Fibroblast of lung (primary cell): ENCODE measurements around the gene ENOX1. TPM values are rescaled to one million over a fixed set of nuclear protein-coding genes. Genes with fewer than 3 reads are reported as not detected.

Experiments
- DNase-seq, 2 donors: peaks; one replicate each; pipeline versions ENCODE4 v3.0.0 to v3.0.0-alpha.2; 2010; ENCODE audit warnings: low read depth in 2 of 2
- H2AFZ ChIP-seq: 2 replicates; pipeline ENCODE4 v1.5.1; 2012; ENCODE audit warnings: low read length, control low read depth, inconsistent platforms
- H3K27ac ChIP-seq: 2 replicates; pipeline ENCODE4 v1.5.1; 2011; ENCODE audit warnings: low read length, control low read depth; ENCODE audit not compliant: insufficient read depth
- H3K27me3 ChIP-seq: 2 replicates; pipeline ENCODE4 v1.5.1; 2011; ENCODE audit warnings: mild to moderate bottlenecking, low read length; ENCODE audit not compliant: control insufficient read depth, insufficient read depth
- H3K36me3 ChIP-seq: 2 replicates; pipeline ENCODE4 v1.5.1; 2011; ENCODE audit warnings: low read length; ENCODE audit not compliant: control insufficient read depth, insufficient read depth
- H3K4me1 ChIP-seq: 2 replicates; pipeline ENCODE4 v1.5.1; 2011; ENCODE audit warnings: low read length; ENCODE audit not compliant: control insufficient read depth, insufficient read depth; ENCODE audit errors: extremely low read depth
- H3K4me2 ChIP-seq: 2 replicates; pipeline ENCODE4 v1.5.1; 2011; ENCODE audit warnings: low read length, control low read depth; ENCODE audit not compliant: insufficient read depth; ENCODE audit errors: extremely low read depth
- H3K4me3 ChIP-seq, 4 experiments: fragments of 200-600 bp in 1 of 4; sonication (generic) in 1 of 4; replicated peaks in 1 of 4; 2 replicates each; pipeline ENCODE4 v1.5.1; 2011 to 2016; ENCODE audit warnings: low read length in 4 of 4, low read depth in 3 of 4, mild to moderate bottlenecking in 3 of 4, control low read depth in 2 of 4, inconsistent platforms in 1 of 4, mixed read lengths in 1 of 4; ENCODE audit not compliant: insufficient read depth in 1 of 4; ENCODE audit errors: control extremely low read depth in 1 of 4
- H3K79me2 ChIP-seq: 2 replicates; pipeline ENCODE4 v1.5.1; 2012; ENCODE audit warnings: mild to moderate bottlenecking, low read length, inconsistent platforms; ENCODE audit not compliant: control insufficient read depth, insufficient read depth
- H3K9ac ChIP-seq: 2 replicates; pipeline ENCODE4 v1.5.1; 2011; ENCODE audit warnings: mild to moderate bottlenecking, low read length, control low read depth; ENCODE audit not compliant: insufficient read depth
- H3K9me3 ChIP-seq: 2 replicates; pipeline ENCODE4 v1.5.1; 2012; ENCODE audit warnings: low read depth, low read length; ENCODE audit not compliant: control insufficient read depth, insufficient read depth
- H4K20me1 ChIP-seq: 2 replicates; pipeline ENCODE4 v1.5.1; 2011; ENCODE audit warnings: low read length; ENCODE audit not compliant: control insufficient read depth, insufficient read depth; ENCODE audit errors: extremely low read depth
- EZH2 ChIP-seq: IDR thresholded peaks from 2 replicates; pipeline ENCODE4 v1.5.1; 2012; ENCODE audit warnings: low read length, control low read depth, mild to moderate bottlenecking; ENCODE audit errors: missing control alignments
- polyA plus RNA-seq, 2 donors: library from polyadenylated mRNA; depleted of rRNA in 1 of 2; stranded (reverse) in 1 of 2; unstranded in 1 of 2; fragments of >200 nt; gene quantifications; 2 replicates each; pipeline ENCODE4 v1.2.1, GENCODE V29; 2011 to 2012; ENCODE audit warnings: missing spikeins in 1 of 2
- total RNA-seq: library from RNA; depleted of rRNA; stranded (reverse); fragments of >200 nt; gene quantifications from 2 replicates; pipeline ENCODE4 v1.2.1, GENCODE V29; 2014
- TF ChIP-seq, protein P1 (sequence below), 2 donors: IDR thresholded peaks in 1 of 2; conservative IDR thresholded peaks in 1 of 2; 1 replicate in 1 of 2; 2 replicates in 1 of 2; pipeline ENCODE4 v1.5.1; 2011 to 2012; ENCODE audit warnings: low read length in 2 of 2, control low read depth in 1 of 2, inconsistent platforms in 1 of 2, low read depth in 1 of 2, mild to moderate bottlenecking in 1 of 2

ENOX1 gene
- total and polyA plus RNA-seq, 2 donors (not counting 1 experiment from before 2014, with no cell fraction given), result 3.5 to 7.6 TPM

- Histone ChIP-seq H3K27ac (no peak overlapping the region), H3K4me3 (no peak overlapping the region), H3K79me2 (no peaks in the 10 kb centered on the region), H2AFZ (no peak overlapping the region), H3K36me3 (no peaks in the 10 kb centered on the region), H3K4me2 (no peak overlapping the region), H3K9ac (no peak overlapping the region), H3K27me3 (no peaks in the 10 kb centered on the region), H3K9me3 (no peaks in the 10 kb centered on the region), H3K4me1 (no peaks in the 10 kb centered on the region), H4K20me1 (no peaks in the 10 kb centered on the region)
- no peak for DNase-seq
- TF ChIP-seq EZH2, result no peak
- TF ChIP-seq, protein P1, sequence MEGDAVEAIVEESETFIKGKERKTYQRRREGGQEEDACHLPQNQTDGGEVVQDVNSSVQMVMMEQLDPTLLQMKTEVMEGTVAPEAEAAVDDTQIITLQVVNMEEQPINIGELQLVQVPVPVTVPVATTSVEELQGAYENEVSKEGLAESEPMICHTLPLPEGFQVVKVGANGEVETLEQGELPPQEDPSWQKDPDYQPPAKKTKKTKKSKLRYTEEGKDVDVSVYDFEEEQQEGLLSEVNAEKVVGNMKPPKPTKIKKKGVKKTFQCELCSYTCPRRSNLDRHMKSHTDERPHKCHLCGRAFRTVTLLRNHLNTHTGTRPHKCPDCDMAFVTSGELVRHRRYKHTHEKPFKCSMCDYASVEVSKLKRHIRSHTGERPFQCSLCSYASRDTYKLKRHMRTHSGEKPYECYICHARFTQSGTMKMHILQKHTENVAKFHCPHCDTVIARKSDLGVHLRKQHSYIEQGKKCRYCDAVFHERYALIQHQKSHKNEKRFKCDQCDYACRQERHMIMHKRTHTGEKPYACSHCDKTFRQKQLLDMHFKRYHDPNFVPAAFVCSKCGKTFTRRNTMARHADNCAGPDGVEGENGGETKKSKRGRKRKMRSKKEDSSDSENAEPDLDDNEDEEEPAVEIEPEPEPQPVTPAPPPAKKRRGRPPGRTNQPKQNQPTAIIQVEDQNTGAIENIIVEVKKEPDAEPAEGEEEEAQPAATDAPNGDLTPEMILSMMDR (conservative IDR thresholded peaks at IDR 0.05 in 1 of 2, IDR thresholded peaks at IDR 0.05 in 1 of 2; ENCODE audit: low read depth in 1 of 2, low read length in 2 of 2), result no peak
Measured at GRCh38 chr13:43742911-43743310, 43.9 kb downstream of the ENOX1 start.

DNA sequence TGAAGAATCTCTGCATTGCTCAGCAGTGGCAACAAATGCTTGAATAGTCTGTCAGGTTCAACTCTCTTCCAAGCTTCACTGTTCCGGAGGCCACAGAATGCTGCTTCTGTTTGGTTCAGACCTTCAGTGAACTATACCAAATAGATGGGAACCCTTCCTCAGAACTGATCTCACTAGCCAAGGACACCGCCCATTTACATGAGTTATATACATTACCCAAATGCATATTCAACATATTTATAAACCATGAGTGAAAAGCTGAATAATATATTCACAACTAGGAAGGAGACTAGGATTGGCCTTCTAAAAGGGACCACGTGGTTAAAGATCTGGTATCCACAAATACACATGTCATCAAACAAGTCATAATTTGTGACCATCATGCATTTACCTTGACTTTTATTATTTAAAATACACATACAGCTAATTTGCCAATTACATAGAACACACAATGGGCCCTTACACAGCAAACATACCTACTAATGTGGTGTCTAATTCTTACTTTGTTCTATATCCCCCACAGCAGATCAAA, 49.3 kb downstream of the ENOX1 start:
- Histone ChIP-seq H3K27me3 (no peaks in the 10 kb centered on the region), H3K9me3 (no peaks in the 10 kb centered on the region), H3K36me3 (no peaks in the 10 kb centered on the region), H3K4me2 (no peak overlapping the region), H3K4me3 (no peak overlapping the region), H2AFZ (no peak overlapping the region), H3K27ac (no peak overlapping the region), H3K4me1 (no peaks in the 10 kb centered on the region), H3K9ac (no peak overlapping the region), H4K20me1 (no peaks in the 10 kb centered on the region), H3K79me2 (no peaks in the 10 kb centered on the region)
- DNase-seq, result no peak
- TF ChIP-seq, protein P1 (conservative IDR thresholded peaks at IDR 0.05 in 1 of 2, IDR thresholded peaks at IDR 0.05 in 1 of 2; ENCODE audit: low read depth in 1 of 2, low read length in 2 of 2), result no peak
- no peak for TF ChIP-seq EZH2

DNA sequence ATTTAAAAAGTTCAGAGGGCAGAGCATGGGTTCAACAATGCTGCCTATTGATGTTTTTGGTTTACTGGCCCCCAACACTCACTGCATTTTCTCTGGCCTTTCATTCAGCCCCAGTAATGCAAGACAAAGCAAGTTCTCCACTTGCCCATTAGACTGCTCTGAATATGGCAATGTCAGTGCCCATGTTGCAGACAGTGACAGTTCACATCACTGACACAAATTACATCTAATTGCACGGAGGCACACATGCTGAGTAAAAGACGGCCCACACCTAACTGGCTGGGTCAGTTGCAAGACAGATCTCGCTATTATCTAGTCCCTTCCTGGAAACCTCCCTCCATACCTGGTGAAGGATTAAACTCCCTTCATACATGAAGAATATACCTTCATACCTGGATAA, 54.0 kb downstream of the ENOX1 start:
- DNase-seq, result no peak
- H3K4me3 ChIP-seq, result no peak overlapping the region
- peaks cover 7% of the 10 kb centered on the region for H3K4me1 ChIP-seq
- TF ChIP-seq, protein P1 (conservative IDR thresholded peaks at IDR 0.05 in 1 of 2, IDR thresholded peaks at IDR 0.05 in 1 of 2; ENCODE audit: low read depth in 1 of 2, low read length in 2 of 2), result no peak
- TF ChIP-seq EZH2, result no peak
- no peaks in the 10 kb centered on the region for H3K79me2 ChIP-seq
- no peak overlapping the region for H3K4me2 ChIP-seq
- H3K27me3 ChIP-seq, result no peaks in the 10 kb centered on the region
- H2AFZ ChIP-seq, result no peak overlapping the region
- H4K20me1 ChIP-seq, result no peaks in the 10 kb centered on the region
- H3K27ac ChIP-seq, result no peak overlapping the region
- H3K9ac ChIP-seq, result no peak overlapping the region
- no peaks in the 10 kb centered on the region for H3K36me3 ChIP-seq
- H3K9me3 ChIP-seq, result no peaks in the 10 kb centered on the region
